Measurements from ENCODE around the gene EHBP1L1.

EHBP1L1 gene

GRCh38 chr11:65595543-65596281 lies 19.9 kb downstream of the EHBP1L1 start, which contains the start of gene KCNK7:
Gene KCNK7, minus strand, starts transcription at chr11:65595800. Its CDS starts 28 bp downstream, at chr11:65595772.
- Mint-ChIP-seq H3K4me1 (ENCODE audit: low read depth) (peaks cover 9% of the 10 kb centered on the region), H3K36me3 (ENCODE audit: low read depth) (peaks cover 23% of the 10 kb centered on the region), H3K4me3 (peak within 1 kb of the TSS; percentile 58), H3K27me3 (ENCODE audit: low read depth) (no peaks in the 10 kb centered on the region), H3K27ac (peak within 1 kb of the TSS; percentile 90), H3K9me3 (no peaks in the 10 kb centered on the region)
- DNase-seq (ENCODE audit: low spot score): no peak

- Mint-ChIP-seq H3K27ac (peak overlapping the region; percentile 34), H3K27me3 (ENCODE audit: low read depth) (no peaks in the 10 kb centered on the region), H3K9me3 (no peaks in the 10 kb centered on the region), H3K36me3 (ENCODE audit: low read depth) (peaks cover 25% of the 10 kb centered on the region), H3K4me1 (ENCODE audit: low read depth) (peaks cover 9% of the 10 kb centered on the region), H3K4me3 (no peak overlapping the region)
- no peak for DNase-seq (ENCODE audit: low spot score)
These were observed 20.7 kb downstream of the EHBP1L1 start for GRCh38 chr11:65596520-65596919.

GRCh38 chr11:65598258-65598699 lies 22.4 kb downstream of the EHBP1L1 start:
- DNase-seq (ENCODE audit: low spot score): no peak
- Mint-ChIP-seq H3K27ac (no peak overlapping the region), H3K27me3 (ENCODE audit: low read depth) (no peaks in the 10 kb centered on the region), H3K36me3 (ENCODE audit: low read depth) (peaks cover 25% of the 10 kb centered on the region), H3K4me1 (ENCODE audit: low read depth) (peaks cover 9% of the 10 kb centered on the region), H3K4me3 (no peak overlapping the region), H3K9me3 (no peaks in the 10 kb centered on the region)

GRCh38 chr11:65599216-65599954 lies 23.5 kb downstream of the EHBP1L1 start:
- Mint-ChIP-seq H3K36me3 (ENCODE audit: low read depth) (peaks cover 30% of the 10 kb centered on the region), H3K4me1 (ENCODE audit: low read depth) (peaks cover 8% of the 10 kb centered on the region), H3K4me3 (no peak overlapping the region), H3K27ac (no peak overlapping the region), H3K27me3 (ENCODE audit: low read depth) (no peaks in the 10 kb centered on the region), H3K9me3 (no peaks in the 10 kb centered on the region)
- DNase-seq (ENCODE audit: low spot score): no peak

GRCh38 chr11:65599955-65600246 lies 24.0 kb downstream of the EHBP1L1 start:
- Mint-ChIP-seq H3K4me3 (no peak overlapping the region), H3K27ac (no peak overlapping the region), H3K4me1 (ENCODE audit: low read depth) (peaks cover 7% of the 10 kb centered on the region), H3K9me3 (no peaks in the 10 kb centered on the region), H3K27me3 (ENCODE audit: low read depth) (no peaks in the 10 kb centered on the region), H3K36me3 (ENCODE audit: low read depth) (peaks cover 30% of the 10 kb centered on the region)
- DNase-seq (ENCODE audit: low spot score): no peak

- Mint-ChIP-seq H3K36me3 (ENCODE audit: low read depth) (peaks cover 38% of the 10 kb centered on the region), H3K27me3 (ENCODE audit: low read depth) (no peaks in the 10 kb centered on the region), H3K27ac (no peak overlapping the region), H3K9me3 (no peaks in the 10 kb centered on the region), H3K4me1 (ENCODE audit: low read depth) (peaks cover 6% of the 10 kb centered on the region), H3K4me3 (no peak overlapping the region)
- DNase-seq (ENCODE audit: low spot score): no peak
These were observed 28.4 kb downstream of the EHBP1L1 start for GRCh38 chr11:65604258-65604657.

GRCh38 chr11:65606876-65607613 lies 31.2 kb downstream of the EHBP1L1 start:
- peaks cover 43% of the 10 kb centered on the region for H3K36me3 Mint-ChIP-seq (ENCODE audit: low read depth)
- DNase-seq (ENCODE audit: low spot score): no peak

GRCh38 chr11:65607614-65608426 lies 32.0 kb downstream of the EHBP1L1 start:
- no peaks in the 10 kb centered on the region for H3K9me3 Mint-ChIP-seq
- no peaks in the 10 kb centered on the region for H3K27me3 Mint-ChIP-seq (ENCODE audit: low read depth)
- H3K36me3 Mint-ChIP-seq (ENCODE audit: low read depth): peaks cover 47% of the 10 kb centered on the region
- H3K27ac Mint-ChIP-seq: no peak overlapping the region
- H3K4me1 Mint-ChIP-seq (ENCODE audit: low read depth): peaks cover 30% of the 10 kb centered on the region
- DNase-seq (ENCODE audit: low spot score): no peak
- no peak overlapping the region for H3K4me3 Mint-ChIP-seq

More at GRCh38 chr11:65606876-65607613, 31.2 kb downstream of the EHBP1L1 start:
- Mint-ChIP-seq H3K9me3 (no peaks in the 10 kb centered on the region), H3K27me3 (ENCODE audit: low read depth) (no peaks in the 10 kb centered on the region), H3K27ac (no peak overlapping the region), H3K4me1 (ENCODE audit: low read depth) (peaks cover 24% of the 10 kb centered on the region), H3K4me3 (no peak overlapping the region)

- peaks cover 42% of the 10 kb centered on the region for H3K36me3 Mint-ChIP-seq (ENCODE audit: low read depth)
- no peaks in the 10 kb centered on the region for H3K27me3 Mint-ChIP-seq (ENCODE audit: low read depth)
- H3K4me3 Mint-ChIP-seq: peak overlapping the region; percentile 12
- no peaks in the 10 kb centered on the region for H3K9me3 Mint-ChIP-seq
- H3K4me1 Mint-ChIP-seq (ENCODE audit: low read depth): peaks cover 30% of the 10 kb centered on the region
- DNase-seq (ENCODE audit: low spot score): no peak
- peak overlapping the region; percentile 69 for H3K27ac Mint-ChIP-seq
These were observed 33.4 kb downstream of the EHBP1L1 start for GRCh38 chr11:65609229-65609628.

- Mint-ChIP-seq H3K4me3 (peak overlapping the region; percentile 11), H3K27ac (peak overlapping the region; percentile 69), H3K36me3 (ENCODE audit: low read depth) (peaks cover 40% of the 10 kb centered on the region), H3K9me3 (no peaks in the 10 kb centered on the region), H3K4me1 (ENCODE audit: low read depth) (peaks cover 30% of the 10 kb centered on the region), H3K27me3 (ENCODE audit: low read depth) (no peaks in the 10 kb centered on the region)
- DNase-seq (ENCODE audit: low spot score): no peak
These were observed 33.8 kb downstream of the EHBP1L1 start for GRCh38 chr11:65609665-65610064.

- Mint-ChIP-seq H3K27me3 (ENCODE audit: low read depth) (peaks cover under 1% of the 10 kb centered on the region), H3K36me3 (ENCODE audit: low read depth) (peaks cover 40% of the 10 kb centered on the region), H3K4me3 (peak overlapping the region; percentile 41), H3K4me1 (ENCODE audit: low read depth) (peaks cover 30% of the 10 kb centered on the region), H3K27ac (peak overlapping the region; percentile 65), H3K9me3 (no peaks in the 10 kb centered on the region)
- DNase-seq (ENCODE audit: low spot score): no peak
These were observed 34.6 kb downstream of the EHBP1L1 start for GRCh38 chr11:65610404-65610803.

- peaks cover 30% of the 10 kb centered on the region for H3K4me1 Mint-ChIP-seq (ENCODE audit: low read depth)
- no peak for DNase-seq (ENCODE audit: low spot score)
- no peaks in the 10 kb centered on the region for H3K9me3 Mint-ChIP-seq
- peaks cover 35% of the 10 kb centered on the region for H3K36me3 Mint-ChIP-seq (ENCODE audit: low read depth)
- H3K4me3 Mint-ChIP-seq: peak overlapping the region; percentile 91
- peak overlapping the region; percentile 77 for H3K27ac Mint-ChIP-seq
- H3K27me3 Mint-ChIP-seq (ENCODE audit: low read depth): peaks cover 3% of the 10 kb centered on the region
These were observed 35.3 kb downstream of the EHBP1L1 start for GRCh38 chr11:65611028-65611757.

Data from T-helper 2 cell treated with Interferon-gamma antibody and Interleukin-4, amounts not matched to agents 5 μg/mL and 100 μg/mL, for 36 hours (primary cell).